Measurements from ENCODE around the gene NF1.
"Not testable (repeated sequence)": the region's sequence is repeated elsewhere in the genome, so short reads cannot be mapped to it uniquely, and the experiment has no call there.

Gene NF1

GRCh38 chr17:31078290-31078689, 16.5 kb upstream of the NF1 start:
- DNase-seq (ENCODE audit: low spot score), result no peak

- no peak for DNase-seq (ENCODE audit: low spot score)
Measured at GRCh38 chr17:31079731-31080130, 15.0 kb upstream of the NF1 start.

- no peak for DNase-seq (ENCODE audit: low spot score)
Measured at GRCh38 chr17:31085563-31085962, 9.2 kb upstream of the NF1 start.

- no peak for DNase-seq (ENCODE audit: low spot score)
Measured at GRCh38 chr17:31089471-31089870, 5.3 kb upstream of the NF1 start.

GRCh38 chr17:31090650-31091049, 4.1 kb upstream of the NF1 start:
- DNase-seq (ENCODE audit: low spot score), result not testable (repeated sequence)

GRCh38 chr17:31092475-31093064, 2.2 kb upstream of the NF1 start:
- no peak for DNase-seq (ENCODE audit: low spot score)

- DNase-seq (ENCODE audit: low spot score), result no peak
Measured at GRCh38 chr17:31093866-31094599, 744 bp upstream of the NF1 start.

GRCh38 chr17:31095236-31096105, 694 bp downstream of the NF1 start:
- DNase-seq (ENCODE audit: low spot score), result peak; percentile 7

GRCh38 chr17:31096106-31096436, 1.3 kb downstream of the NF1 start:
- DNase-seq (ENCODE audit: low spot score), result no peak

- no peak for DNase-seq (ENCODE audit: low spot score)
Measured at GRCh38 chr17:31099016-31099415, 4.2 kb downstream of the NF1 start.

- no peak for DNase-seq (ENCODE audit: low spot score)
Measured at GRCh38 chr17:31100840-31101459, 6.2 kb downstream of the NF1 start.

GRCh38 chr17:31101943-31102342, 7.2 kb downstream of the NF1 start:
- DNase-seq (ENCODE audit: low spot score), result no peak

- no peak for DNase-seq (ENCODE audit: low spot score)
Measured at GRCh38 chr17:31105991-31106390, 11.2 kb downstream of the NF1 start.

GRCh38 chr17:31111183-31111582, 16.4 kb downstream of the NF1 start:
- no peak for DNase-seq (ENCODE audit: low spot score)

- DNase-seq (ENCODE audit: low spot score), result no peak
Measured at GRCh38 chr17:31112001-31112661, 17.4 kb downstream of the NF1 start.

- not testable (repeated sequence) for DNase-seq (ENCODE audit: low spot score)
Measured at GRCh38 chr17:31113368-31113767, 18.6 kb downstream of the NF1 start.

- DNase-seq (ENCODE audit: low spot score), result no peak
Measured at GRCh38 chr17:31113939-31114338, 19.2 kb downstream of the NF1 start.

- DNase-seq (ENCODE audit: low spot score), result no peak
Measured at GRCh38 chr17:31114956-31115555, 20.3 kb downstream of the NF1 start.

GRCh38 chr17:31116167-31116566, 21.4 kb downstream of the NF1 start:
- no peak for DNase-seq (ENCODE audit: low spot score)

GRCh38 chr17:31122746-31123145, 28.0 kb downstream of the NF1 start:
- DNase-seq (ENCODE audit: low spot score), result no peak

GRCh38 chr17:31126318-31126717, 31.5 kb downstream of the NF1 start:
- no peak for DNase-seq (ENCODE audit: low spot score)

GRCh38 chr17:31128241-31128640, 33.5 kb downstream of the NF1 start:
- no peak for DNase-seq (ENCODE audit: low spot score)

All from LoVo (cell line).